AG04450 (cell line): ENCODE measurements around the gene MLIP. TPM values are rescaled to one million over a fixed set of nuclear protein-coding genes. Genes with fewer than 3 reads are reported as not detected.
"Not testable (repeated sequence)": the region's sequence is repeated elsewhere in the genome, so short reads cannot be mapped to it uniquely, and the experiment has no call there.

Experiments used
- CTCF ChIA-PET: fragments of 300-600, 350-600 bp; formaldehyde crosslinking; extraction: SDS; loops from one replicate; lab custom pipeline; 2022; ENCODE audit warnings: antibody characterized with exemption, inconsistent platforms; lab: Charles Lee
- POLR2A ChIA-PET: fragments of 350-600 bp; formaldehyde crosslinking; extraction: SDS; loops from one replicate; lab custom pipeline; 2021; ENCODE audit warnings: antibody characterized with exemption, inconsistent platforms; lab: Yijun Ruan, JAX
- DNase-seq: peaks from one replicate; pipeline ENCODE4 v3.0.0-alpha.2; 2011; ENCODE audit warnings: low read depth, low spot score
- H3K27ac ChIP-seq: one replicate; pipeline ENCODE4 v1.5.1; 2012; ENCODE audit warnings: low read depth, low read length, control low read depth
- H3K27me3 ChIP-seq: one replicate; pipeline ENCODE4 v1.6.0; 2012; ENCODE audit warnings: low read length; ENCODE audit not compliant: control insufficient read depth, insufficient read depth
- H3K4me3 ChIP-seq: 2 replicates; pipeline ENCODE4 v1.5.1; 2011; ENCODE audit warnings: mild to moderate bottlenecking, low read depth, low read length, control low read depth
- H3K9me3 ChIP-seq: 2 replicates; pipeline ENCODE4 v1.5.1; 2012; ENCODE audit warnings: low read length; ENCODE audit not compliant: control insufficient read depth, insufficient read depth
- polyA plus RNA-seq: library from polyadenylated mRNA; depleted of rRNA; stranded (reverse); fragments of >200 nt; gene quantifications from 2 replicates; pipeline ENCODE4 v1.2.3, GENCODE V29; 2011
- TF ChIP-seq, protein P1 (sequence below): IDR thresholded peaks from 2 replicates; pipeline ENCODE4 v1.5.1; 2011; ENCODE audit warnings: low read depth, low read length, control low read depth, inconsistent platforms

The MLIP gene
- polyA plus RNA-seq, 1 experiment, result not detected

- POLR2A ChIA-PET, result no interaction called here
- TF ChIP-seq, protein P1, sequence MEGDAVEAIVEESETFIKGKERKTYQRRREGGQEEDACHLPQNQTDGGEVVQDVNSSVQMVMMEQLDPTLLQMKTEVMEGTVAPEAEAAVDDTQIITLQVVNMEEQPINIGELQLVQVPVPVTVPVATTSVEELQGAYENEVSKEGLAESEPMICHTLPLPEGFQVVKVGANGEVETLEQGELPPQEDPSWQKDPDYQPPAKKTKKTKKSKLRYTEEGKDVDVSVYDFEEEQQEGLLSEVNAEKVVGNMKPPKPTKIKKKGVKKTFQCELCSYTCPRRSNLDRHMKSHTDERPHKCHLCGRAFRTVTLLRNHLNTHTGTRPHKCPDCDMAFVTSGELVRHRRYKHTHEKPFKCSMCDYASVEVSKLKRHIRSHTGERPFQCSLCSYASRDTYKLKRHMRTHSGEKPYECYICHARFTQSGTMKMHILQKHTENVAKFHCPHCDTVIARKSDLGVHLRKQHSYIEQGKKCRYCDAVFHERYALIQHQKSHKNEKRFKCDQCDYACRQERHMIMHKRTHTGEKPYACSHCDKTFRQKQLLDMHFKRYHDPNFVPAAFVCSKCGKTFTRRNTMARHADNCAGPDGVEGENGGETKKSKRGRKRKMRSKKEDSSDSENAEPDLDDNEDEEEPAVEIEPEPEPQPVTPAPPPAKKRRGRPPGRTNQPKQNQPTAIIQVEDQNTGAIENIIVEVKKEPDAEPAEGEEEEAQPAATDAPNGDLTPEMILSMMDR, result no peak
- DNase-seq, result no peak
- H3K9me3 ChIP-seq, result no peaks in the 10 kb centered on the region
- no peaks in the 10 kb centered on the region for H3K27me3 ChIP-seq
- H3K4me3 ChIP-seq, result no peak overlapping the region
- CTCF ChIA-PET, result no interaction called here
- no peak overlapping the region for H3K27ac ChIP-seq
Measured at GRCh38 chr6:54248994-54249393, 137.8 kb downstream of the MLIP start.

GRCh38 chr6:54249812-54250211, 138.6 kb downstream of the MLIP start:
- CTCF ChIA-PET, H3K4me3 ChIP-seq, H3K9me3 ChIP-seq, H3K27ac ChIP-seq, POLR2A ChIA-PET, H3K27me3 ChIP-seq, DNase-seq: not testable (repeated sequence)

DNA sequence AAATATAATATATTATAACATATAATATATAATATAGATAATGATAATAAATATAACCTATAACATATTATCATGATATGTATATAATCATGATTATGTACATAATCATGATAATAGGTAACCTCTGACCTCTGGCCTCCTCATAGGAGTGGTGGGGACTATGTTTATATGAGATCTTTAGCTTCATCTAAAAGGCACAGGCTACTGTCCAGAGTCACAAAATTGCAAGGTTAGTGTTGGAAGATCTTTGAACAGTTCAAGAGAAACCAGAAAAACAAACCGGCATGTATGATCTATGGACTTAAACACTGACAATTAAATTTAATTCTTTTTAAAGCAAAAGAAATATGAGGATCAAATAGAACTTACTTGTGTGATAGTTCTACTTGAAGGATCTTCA, 141.3 kb downstream of the MLIP start:
- no peaks in the 10 kb centered on the region for H3K27me3 ChIP-seq
- TF ChIP-seq, protein P1, result no peak
- CTCF ChIA-PET, result interaction anchor here (1.0 to 1.8 kb wide), 2 partner anchors 8 to 15 kb away, joined by 4 read pairs; no protein-coding TSS in a partner anchor
- H3K4me3 ChIP-seq, result no peak overlapping the region
- POLR2A ChIA-PET, result no interaction called here
- DNase-seq, result no peak
- H3K9me3 ChIP-seq, result no peaks in the 10 kb centered on the region
- no peak overlapping the region for H3K27ac ChIP-seq

GRCh38 chr6:54252916-54253315, 141.7 kb downstream of the MLIP start:
- ChIA-PET CTCF (interaction anchor here (1.0 to 1.8 kb wide), 2 partner anchors 9 to 15 kb away, joined by 4 read pairs; no protein-coding TSS in a partner anchor), POLR2A (no interaction called here)
- no peaks in the 10 kb centered on the region for H3K27me3 ChIP-seq
- H3K4me3 ChIP-seq, result no peak overlapping the region
- H3K27ac ChIP-seq, result no peak overlapping the region
- no peaks in the 10 kb centered on the region for H3K9me3 ChIP-seq
- TF ChIP-seq, protein P1, result no peak
- no peak for DNase-seq

GRCh38 chr6:54254886-54255285, 143.6 kb downstream of the MLIP start:
- H3K9me3 ChIP-seq, result no peaks in the 10 kb centered on the region
- ChIA-PET CTCF (no interaction called here), POLR2A (no interaction called here)
- TF ChIP-seq, protein P1, result no peak
- no peak overlapping the region for H3K4me3 ChIP-seq
- H3K27ac ChIP-seq, result no peak overlapping the region
- DNase-seq, result no peak
- no peaks in the 10 kb centered on the region for H3K27me3 ChIP-seq
